ENCODE results near the gene HAAO.
"Not testable (repeated sequence)": the region's sequence is repeated elsewhere in the genome, so short reads cannot be mapped to it uniquely, and the experiment has no call there.

Gene HAAO

DNA sequence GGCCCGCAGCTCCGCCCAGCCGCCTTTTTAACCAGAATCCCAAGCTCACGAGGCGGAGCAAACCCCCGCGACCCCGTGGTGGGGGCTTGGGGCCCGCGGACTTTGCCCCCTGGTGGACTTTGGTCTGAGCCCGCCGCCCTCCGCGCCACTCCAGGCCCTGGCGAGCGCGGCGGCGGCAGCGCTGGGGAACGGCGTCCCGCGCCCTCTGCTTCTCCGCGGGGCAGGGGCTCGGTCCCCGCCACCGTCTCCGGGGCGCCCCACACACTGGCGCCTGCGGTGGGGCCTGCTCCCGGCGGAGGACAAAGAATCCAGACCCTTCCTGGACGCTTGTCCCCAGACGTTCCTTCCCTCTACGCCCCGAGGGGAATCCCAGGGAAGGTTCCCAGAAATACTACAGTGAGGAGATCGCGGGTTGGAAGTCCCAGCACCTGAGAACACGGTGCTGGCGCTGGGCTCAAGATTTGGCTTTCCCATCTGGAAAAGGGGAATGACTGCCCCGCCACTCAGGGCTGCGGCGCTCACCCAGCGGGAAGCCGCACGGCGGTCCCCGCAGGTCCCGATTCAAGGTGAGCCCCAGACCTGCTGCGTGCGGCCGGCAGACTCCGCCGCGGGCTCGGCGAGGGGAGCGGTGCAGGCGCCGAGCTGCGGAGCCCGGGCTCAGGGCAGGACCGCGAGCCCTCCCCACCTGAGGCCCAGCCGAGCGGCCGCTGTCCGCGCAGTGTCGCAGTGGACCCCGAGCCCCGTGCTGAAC lies at the start of gene HAAO:
HAAO (minus strand) TSS at position 1 of the 751 bp plus-strand sequence. CDS start 47 bp downstream, outside the sequence.
- DNase-seq: no peak

DNA sequence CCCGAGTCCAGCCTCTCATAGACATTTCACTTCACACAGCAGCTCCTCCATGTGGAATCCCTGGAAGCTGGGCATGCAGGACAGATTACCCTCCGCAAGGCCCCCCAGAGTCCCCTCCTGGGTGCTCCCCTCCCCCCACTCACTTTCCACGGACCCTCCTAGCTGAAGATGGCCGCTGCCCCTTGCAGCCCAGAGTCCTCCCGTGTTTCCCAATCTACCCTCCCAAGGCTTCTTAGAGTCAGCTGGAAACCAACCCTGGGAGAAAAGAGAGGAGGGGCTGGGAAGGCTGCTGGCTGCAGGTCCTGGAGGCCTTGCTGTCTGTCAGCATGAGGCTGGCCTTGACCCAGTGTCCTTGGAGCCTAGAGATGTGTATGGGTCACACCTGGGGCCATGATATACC lies 49.0 kb upstream of the HAAO start:
- no peak for DNase-seq

DNA sequence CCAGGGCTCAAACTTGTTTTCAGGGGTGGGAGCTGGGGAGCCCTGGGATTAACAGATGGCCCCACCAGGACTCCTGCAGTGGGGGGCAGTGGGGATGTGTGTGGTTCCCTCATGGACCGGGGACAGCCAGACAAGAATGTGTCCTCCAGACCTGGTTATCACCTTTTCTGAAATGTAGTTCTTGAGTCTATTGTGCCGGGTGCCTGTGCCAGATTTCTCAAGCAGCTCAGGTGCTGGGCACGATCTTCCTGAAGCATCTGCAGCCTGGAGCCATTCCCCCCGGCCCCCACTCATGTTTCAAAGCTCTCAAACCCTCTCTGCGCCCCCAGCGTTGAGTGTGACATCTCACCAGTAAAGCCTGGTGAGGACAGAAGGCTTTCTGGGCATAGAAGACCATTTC lies 48.4 kb upstream of the HAAO start:
- no peak for DNase-seq

DNA sequence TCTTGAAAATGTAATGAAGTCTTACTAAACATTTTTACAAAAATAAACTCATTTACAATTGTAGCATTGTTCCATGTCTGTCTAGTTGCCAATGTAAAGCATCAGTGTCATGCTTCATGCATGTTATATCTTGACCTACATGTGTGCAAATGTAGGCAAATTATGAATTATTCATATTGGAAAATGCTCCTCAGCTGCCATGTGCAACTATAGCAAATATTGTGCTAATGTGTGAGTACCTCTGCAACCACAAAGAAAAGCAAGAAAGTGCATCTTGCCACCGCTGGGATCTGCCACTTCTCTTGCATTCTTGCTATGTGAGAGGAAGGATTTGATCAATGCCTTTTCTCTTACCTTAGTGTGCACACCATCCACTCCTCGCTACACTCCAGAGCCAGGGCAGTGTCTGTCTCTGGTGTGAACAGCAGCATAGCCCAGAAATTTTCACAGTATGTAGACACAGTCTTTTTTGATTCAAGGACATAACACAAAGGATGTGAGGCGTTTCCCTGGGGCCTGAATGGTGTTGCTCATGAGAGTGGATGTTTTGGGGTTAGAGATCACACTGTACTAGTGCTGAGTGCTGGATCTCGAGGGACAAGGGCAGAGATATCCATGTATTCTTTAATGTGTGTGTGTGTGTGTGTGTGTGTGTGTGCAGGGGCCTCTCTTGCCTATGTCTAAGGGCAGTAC lies 47.6 kb upstream of the HAAO start:
- no peak for DNase-seq

DNA sequence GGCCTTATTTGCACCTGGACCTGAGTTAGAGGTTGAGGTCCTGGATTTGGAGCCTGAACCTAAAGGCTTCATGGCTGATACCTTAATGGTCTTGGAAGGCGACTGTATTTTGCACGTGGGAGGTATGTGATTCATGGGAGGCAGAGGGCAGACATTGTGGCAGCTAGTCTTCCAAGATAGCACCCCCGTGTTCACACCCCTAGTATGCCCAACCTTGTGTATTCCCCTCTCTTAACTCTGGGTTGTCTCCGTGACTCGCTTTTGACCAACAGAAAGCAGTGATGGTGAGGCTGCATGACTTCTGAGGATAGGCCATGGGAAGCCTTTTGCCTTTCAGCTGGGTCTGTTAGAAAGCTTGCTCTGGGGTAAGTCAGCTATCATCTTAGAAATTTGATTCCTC lies 45.8 kb upstream of the HAAO start:
- no peak for DNase-seq

DNA sequence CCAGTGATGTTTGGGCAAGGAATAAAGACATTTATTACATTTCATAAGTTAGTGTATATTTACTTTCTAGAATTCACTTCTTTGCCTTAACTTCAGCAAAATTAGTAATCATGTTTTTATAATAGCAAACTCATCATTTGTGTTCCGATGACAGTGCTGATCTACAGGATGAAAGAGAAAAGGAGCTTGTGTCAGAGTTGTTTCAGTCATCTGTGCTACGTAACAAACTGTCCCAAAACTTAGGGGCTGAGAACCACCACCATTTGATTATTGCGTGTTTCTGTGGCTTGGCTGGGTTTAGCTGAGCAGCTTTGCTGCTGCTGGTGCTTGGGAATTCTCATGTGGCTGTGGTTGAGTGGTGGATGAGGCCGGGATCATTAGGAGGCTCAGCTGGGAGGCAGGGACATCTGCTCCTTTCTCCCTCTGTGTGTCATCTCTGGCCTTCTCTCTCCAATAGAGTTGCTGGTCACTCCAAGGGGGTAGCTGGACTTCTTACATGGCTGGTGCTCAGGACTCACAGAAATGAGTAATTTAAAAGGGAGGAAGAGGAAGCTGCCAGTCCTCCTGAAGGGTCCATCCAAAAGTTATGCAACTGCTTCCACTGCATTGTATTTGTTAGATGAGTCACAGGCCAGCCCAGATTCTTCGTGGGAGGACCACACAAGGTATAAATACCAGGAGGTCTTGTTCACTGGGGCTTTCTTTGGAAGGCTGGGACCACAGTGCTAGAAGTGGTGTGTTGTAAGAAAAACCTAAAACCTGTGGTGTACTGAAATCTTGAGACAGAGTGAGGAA lies 43.4 kb upstream of the HAAO start:
- DNase-seq: peak; percentile 97

DNA sequence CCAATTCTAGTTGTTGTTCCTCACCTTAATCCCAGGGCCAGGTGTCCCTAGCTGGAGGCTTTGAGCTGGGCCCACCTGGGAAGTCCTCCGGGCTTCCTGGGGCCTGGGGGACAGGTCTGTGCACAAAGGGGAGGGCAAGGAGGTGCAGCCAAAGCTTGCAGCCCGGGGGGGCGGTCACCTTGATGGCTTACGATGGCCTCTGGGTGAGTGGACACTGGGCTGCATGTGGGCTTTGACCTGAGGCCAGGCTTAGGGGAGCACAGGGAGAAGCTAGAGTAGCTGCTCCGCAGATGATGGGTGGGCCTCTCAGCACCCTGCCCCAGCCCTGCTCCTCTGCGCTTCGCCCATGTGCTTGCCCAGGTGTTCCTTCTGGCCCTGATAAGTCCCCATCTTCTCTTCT lies 41.8 kb upstream of the HAAO start:
- DNase-seq: no peak

DNA sequence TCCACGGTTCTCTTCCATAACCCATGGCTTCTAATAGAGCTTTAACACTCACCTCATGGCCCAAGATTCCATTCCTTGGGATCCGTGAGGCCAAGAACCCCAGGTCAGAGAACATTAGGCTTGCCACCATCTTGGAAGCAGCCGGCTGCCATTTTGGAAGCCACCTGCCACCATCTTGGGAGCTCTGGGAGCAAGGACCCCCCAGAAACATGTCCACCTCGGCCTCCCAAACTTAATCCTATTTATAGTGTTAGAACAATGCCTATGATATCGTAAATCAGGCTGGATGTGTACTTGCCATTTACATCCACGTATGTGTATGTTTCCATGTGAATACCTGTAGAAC lies 39.9 kb upstream of the HAAO start:
- DNase-seq: no peak

DNA sequence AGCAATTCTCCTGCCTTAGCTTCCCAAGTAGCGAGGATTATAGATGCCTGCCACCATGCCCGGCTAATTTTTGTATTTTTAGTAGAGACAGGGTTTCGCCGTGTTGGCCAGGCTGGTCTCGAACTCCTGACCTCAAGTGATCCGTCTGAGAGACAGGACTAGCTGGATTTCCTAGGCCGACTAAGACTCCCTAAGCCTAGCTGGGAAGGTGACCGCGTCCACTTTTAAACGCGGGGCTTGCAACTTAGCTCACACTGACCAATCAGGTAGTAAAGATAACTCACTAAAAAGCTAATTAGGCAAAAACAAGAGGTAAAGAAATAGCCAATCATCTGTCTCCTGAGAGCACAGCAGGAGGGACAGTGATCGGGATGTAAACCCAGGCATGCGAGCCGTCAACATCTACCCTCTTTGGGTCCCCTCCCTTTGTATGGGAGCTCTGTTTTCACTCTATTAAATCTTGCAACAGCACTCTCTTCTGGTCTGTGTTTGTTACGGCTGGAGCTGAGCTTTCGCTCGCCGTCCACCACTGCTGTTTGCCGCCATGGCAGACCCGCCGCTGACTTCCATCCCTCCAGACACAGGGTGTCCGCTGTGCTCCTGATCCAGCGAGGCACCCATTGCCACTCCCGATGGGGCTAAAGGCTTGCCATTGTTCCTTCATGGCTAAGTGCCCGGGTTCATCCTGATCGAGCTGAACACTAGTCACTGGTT lies 39.3 kb upstream of the HAAO start:
- not testable (repeated sequence) for DNase-seq

DNA sequence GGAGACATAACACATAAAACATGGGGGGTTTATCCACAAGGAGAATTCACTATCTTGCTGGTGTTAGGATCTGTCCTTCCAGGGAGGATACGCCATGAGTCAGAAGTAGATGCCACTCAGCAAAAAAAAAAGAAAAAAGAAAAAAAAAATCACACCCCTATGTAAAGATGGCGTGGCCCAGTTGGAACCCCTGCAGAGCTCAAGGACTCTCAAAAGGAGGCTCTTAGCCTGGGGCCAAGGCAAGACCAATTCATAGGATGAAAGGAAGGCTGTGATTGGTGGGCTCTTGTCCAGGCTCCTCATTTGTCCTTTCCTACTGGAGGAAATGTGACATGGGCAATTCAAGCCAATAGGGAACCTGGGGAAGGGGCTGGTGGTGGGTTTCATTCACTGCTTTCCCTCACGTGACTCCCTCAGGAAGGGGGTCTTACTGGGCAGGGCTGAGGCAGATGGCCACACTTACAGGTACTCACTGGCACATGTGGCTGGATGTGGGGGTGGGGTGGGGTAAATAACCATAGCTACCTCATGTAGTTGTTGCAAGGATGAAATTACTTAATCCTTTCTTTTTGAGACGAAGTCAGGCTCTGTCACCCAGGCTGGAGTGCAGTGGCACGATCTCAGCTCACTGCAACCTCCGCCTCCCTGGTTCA lies 38.7 kb upstream of the HAAO start:
- no peak for DNase-seq

DNA sequence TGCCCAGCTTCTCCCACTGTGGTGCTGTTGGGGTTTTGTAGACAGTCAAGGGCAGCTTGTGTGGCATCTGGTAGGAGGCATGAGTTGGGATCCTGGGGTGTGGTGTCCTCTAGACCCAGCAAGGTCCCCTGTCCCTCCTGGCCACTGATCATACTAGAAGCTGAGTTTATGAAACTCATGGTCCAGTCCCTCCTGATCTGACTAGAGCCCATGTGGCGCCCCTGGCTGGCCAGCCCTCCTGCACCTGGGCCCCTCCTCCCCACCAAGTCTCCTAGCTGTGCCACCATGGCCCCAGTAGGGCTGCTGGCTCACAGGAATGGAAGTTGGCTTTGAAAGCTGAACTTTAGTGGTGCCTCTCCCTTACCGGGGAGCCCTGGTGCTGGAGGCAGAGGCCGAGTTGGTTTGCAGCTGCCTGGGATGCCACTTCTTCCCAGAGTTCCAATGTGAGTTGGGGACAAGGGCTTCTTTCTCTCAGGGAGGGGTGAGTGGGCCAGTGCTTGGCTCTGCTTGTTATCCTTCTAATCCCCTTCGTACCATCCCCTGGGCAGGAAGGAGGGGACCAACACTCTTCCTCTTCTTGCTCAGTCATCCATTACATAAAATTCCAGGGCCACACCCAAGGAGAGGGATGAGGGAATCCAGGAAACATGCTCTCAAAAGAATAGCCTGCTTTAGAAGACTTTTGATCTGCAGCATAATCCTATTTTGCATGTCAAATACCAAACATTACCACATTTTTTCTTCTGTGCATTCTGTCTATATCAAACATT lies 37.5 kb upstream of the HAAO start:
- no peak for DNase-seq

DNA sequence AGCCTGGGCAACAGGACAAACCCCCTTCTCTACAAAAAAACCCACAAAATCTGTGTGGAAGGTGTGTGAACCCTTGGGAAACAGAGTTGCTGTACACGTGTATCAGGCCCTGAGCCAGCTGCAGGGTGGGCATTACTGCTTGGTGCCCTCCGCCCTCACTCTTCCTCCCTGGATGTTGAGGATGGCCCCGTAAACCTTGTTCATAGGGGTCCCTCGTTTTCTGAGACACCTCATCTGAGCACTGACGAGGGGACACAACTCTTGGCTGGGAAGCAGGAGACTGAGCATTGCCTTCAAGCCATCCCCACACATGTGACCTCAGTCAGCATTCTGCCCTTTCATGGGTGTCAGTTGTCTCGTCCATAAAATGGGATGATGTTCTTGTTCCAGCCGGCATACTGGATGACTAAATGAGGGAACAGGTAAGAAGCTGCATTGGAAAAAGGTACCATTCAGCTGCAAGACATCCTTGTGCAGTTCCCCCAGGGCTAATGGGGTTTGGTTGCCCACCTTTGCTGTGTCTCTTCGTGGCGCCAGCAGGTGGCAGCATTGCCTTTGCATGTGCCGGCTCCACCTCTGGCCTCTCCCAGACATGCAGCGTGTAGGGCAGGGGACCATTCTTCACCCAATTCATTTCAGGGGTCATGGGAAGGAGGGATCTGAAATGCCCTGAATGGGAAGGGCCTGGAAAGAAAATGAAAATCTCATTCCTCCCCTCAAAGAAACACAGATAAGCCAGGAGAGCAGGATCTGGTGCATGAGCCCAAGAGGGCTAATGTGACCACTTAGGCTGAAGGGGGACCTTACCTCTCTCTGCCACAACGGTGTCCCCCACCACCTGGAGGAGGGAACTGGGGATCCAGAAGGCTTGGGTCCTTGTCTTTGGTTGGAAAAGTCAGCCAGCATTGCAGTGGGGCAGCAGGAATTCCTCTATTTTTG lies 36.4 kb upstream of the HAAO start:
- peak; percentile 60 for DNase-seq

DNA sequence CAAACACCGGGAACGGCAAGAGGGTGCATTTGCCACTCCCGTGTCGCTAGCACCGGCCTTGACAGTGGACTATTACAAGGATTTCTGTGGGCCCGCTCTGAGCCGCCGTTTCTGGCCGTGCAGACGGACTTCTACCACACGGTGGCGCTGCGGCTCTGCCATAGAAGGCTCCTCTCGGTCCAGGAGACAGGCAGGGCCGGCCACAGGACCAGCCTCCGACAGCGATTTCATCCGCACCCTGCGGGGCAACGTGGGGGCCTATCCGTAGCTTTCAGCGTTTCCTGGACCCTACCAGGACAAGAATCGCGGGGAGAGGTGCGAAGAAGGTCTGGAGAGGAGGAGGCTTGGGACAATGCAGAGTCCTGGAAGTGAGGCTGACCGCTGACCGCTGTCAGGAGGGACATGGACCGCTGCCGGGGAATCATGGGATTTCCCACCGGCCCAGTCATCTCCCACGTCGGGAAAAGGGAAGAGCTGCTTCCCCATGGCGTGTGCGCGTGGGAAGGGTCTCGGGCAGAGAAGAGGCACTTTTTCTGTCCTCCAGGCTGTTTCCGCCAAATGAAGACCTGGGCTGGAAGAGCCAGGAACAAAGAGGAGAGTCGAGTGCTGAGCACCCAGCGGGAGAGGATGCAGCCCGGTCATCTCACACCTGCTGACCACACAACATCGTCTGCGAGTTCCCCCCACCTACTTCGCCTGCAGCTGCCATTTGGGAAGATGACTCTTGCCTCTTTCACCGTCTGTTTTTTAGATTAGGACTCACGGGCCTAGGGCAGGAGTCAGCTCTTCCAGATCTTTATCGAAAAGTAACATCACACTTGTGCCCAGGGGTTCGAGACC lies 35.5 kb upstream of the HAAO start:
- peak; percentile 65 for DNase-seq

DNA sequence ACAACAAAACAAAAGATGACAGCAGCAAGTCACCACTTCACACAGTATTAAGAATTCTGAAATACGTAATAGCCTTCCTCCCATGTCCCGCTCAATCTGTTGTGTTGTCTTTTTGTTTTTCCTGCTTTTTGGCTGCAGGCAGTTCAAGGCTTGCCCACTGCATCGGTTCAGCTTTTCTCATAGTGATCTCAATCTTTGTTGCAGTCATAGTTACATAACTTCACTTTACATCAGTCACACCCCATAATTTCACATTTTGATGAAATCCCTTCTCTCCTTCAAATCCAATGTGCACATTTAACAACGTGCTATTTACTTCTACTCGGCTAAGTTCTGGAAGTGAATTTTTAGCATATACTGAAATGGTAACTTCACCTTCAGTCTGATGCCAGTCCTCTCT lies 33.8 kb upstream of the HAAO start:
- no peak for DNase-seq

DNA sequence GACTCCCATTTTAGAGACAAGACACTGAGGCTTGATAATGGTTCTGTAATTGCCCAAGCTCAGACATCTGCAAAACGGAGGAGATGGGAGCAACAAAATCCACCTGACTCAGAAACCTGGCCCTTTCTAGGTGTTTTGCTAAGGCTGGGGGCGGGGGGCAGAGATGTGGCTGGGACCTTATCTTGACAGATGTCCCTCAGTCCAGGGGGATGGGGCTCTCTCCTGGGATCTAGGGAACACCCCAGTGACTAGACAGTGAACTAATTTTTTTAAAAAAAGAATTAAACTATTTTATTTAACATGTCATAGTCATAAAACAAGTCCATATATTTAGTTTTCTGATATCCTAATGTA lies 32.0 kb upstream of the HAAO start:
- no peak for DNase-seq

DNA sequence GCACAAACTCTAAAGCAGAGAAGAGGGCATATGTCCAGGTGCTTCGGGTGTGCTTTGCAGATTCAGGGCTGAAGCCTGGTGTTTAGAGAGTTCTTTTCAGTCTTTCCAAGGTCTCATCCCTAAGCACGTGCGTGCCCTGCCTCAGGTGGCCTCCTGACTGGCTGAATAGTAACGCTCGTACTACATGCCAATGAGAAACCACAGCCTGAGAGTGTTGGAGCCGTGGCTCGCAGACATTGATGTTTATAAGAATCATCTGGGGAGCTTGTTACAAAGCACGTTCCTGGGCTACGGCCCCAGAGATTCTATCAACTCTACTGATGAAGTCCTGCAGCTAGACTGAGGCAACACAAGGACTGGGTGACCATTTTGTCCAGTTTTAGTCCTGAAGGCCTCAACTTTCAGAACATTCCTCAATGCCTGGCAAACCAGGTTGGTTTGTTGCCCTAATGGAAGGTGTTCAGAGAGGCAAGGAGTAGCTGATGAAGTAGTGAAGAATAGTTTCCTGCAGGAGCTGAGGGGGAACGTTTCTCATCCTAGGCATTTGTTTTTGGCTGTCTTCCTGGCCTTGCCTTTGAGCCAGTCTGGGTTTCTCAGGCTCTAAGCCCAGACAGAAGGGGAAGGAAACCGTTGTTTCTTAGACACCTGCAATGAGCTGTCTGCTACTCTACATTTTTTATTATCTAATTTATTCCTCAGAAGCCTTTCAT lies 31.5 kb upstream of the HAAO start:
- no peak for DNase-seq

DNA sequence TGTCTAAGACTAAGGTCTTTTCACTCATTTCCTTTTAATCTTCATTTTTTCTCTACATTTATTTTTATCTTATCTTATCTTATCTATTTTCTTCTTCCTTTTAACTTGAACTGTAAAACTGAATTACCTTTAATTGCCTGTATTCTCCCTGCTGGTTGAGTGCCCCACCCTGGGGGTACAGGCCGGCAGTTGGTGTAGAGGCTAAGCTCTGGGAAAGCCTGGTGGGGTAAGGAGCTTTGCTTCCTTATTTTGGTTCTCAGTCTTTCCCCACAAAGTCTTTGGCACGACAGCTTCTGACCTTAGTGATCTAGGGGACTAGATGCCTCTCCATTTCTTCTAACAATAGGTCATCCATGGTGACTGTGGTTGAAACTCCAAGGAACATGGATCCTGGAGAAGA lies 26.8 kb upstream of the HAAO start:
- DNase-seq: no peak

DNA sequence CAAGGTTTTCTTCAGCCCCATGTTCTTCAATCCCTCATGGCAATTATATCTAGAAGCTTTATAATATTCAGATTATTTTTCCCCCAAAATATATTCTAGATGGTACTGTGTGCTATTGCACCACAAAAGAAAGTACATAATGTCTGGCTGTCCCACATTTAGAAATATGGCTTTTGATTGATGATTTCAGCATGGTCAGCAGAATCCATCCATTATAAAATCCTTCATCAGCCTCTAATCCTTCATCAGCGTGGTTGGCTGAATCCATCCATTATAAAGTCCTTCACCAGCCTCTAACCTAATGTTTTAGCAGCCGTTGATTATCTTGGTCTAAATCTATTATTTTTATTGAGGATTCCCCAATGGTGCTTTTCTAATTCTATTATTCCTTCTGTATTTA lies 23.3 kb upstream of the HAAO start:
- DNase-seq: no peak

DNA sequence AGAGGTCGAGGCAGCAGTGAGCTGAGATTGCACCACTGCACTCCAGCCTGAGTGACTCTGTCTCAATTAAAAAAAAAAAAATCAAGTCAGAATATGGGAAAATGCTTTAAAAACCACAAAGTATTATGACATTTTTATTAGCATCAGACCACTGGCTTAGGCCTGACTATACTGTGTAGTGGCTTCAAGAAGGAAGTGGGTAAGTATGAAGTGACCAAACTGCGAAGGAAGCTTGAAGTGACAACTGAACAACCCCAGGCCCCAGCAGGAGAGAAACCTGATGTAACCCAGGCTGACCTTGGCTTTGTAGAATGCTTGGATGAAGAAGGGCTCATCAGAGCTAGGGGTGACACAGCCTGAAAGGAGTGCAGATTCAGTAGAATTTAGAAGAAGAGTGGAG lies 21.4 kb upstream of the HAAO start:
- no peak for DNase-seq
